ENCODE data around the gene C11orf21.
"Not testable (repeated sequence)": the region's sequence is repeated elsewhere in the genome, so short reads cannot be mapped to it uniquely, and the experiment has no call there.

GRCh38 chr11:2335286-2335685, 33.6 kb upstream of the C11orf21 start:
- TF ChIP-seq POLR2A, CTCF, POLR2AphosphoS5 (IDR thresholded peaks at IDR 0.05): not testable (repeated sequence)
